K562 (cell line): ENCODE results near the gene ANGPTL7. TPM values are rescaled to one million over a fixed set of nuclear protein-coding genes. Genes with fewer than 3 reads are reported as not detected.

Experiments
- CREBBP ChIP-seq: IDR thresholded peaks from one replicate; pipeline ENCODE4 v1.6.1; 2012; ENCODE audit warnings: low read depth, mild to moderate bottlenecking, control low read depth, inconsistent platforms, low read length
- FOSL1 ChIP-seq: fragments of 200-800 bp; sonication (Bioruptor generic); conservative IDR thresholded peaks from 2 replicates; pipeline ENCODE4 v1.6.1; 2016; ENCODE audit warnings: missing genetic modification characterization, missing compliant biosample characterization
- GTF2A2 ChIP-seq: IDR thresholded peaks from 2 replicates; pipeline ENCODE4 v1.6.1; 2016; ENCODE audit warnings: mild to moderate bottlenecking, missing genetic modification characterization, missing compliant biosample characterization
- MCM2 ChIP-seq: fragments of 450-650 bp; IDR thresholded peaks from 2 replicates; pipeline ENCODE4 v1.6.1; 2017; ENCODE audit warnings: low read depth, mild to moderate bottlenecking
- SOX6 ChIP-seq: fragments of 450-650 bp; IDR thresholded peaks from 2 replicates; pipeline ENCODE4 v1.6.1; 2014; ENCODE audit warnings: mild to moderate bottlenecking
- SPI1 ChIP-seq: IDR thresholded peaks from 2 replicates; pipeline ENCODE4 v1.6.1; 2011; ENCODE audit warnings: low read depth, low read length, control low read depth, borderline replicate concordance
- TSC22D4 ChIP-seq: fragments of 450-650 bp; IDR thresholded peaks from 2 replicates; pipeline ENCODE4 v1.6.1; 2016; ENCODE audit warnings: missing genetic modification characterization, missing biosample characterization, control low read depth
- ZSCAN29 ChIP-seq: fragments of 450-650 bp; IDR thresholded peaks from 2 replicates; pipeline ENCODE4 v1.6.1; 2017
- polyA plus RNA-seq, 8 experiments: library from polyadenylated mRNA; depleted of rRNA in 4 of 8; stranded (reverse) in 5 of 8; unstranded in 3 of 8; fragments of >200 nt; fragmentation: Nextera tagmentation in 2 of 8; fragmentation: Illumina TruSeq in 1 of 8; extraction: Ambion mirVana in 2 of 8; extraction: Trizol in 1 of 8; gene quantifications; 2 replicates each; pipeline versions ENCODE4 v1.2.1 to v1.2.3, GENCODE V29; 2011 to 2014; ENCODE audit warnings: inconsistent platforms in 1 of 8, missing spikeins in 1 of 8
- total RNA-seq, 7 experiments: library from RNA; depleted of rRNA in 6 of 7; stranded (reverse); fragments of >200 nt in 6 of 7; fragmentation: Illumina TruSeq in 2 of 7; extraction: Trizol in 2 of 7; gene quantifications; 2 replicates each; pipeline versions ENCODE4 v1.2.1 to v1.2.3, GENCODE V29; 2011 to 2021; ENCODE audit warnings: low replicate concordance in 1 of 7
- TF ChIP-seq, protein P1 (sequence below): sonication (generic); formaldehyde crosslinking; IDR thresholded peaks from 2 replicates; pipeline ENCODE4 v1.8.0; 2022; ENCODE audit warnings: missing genetic modification reagents, mild to moderate bottlenecking, borderline replicate concordance
- TF ChIP-seq, protein P2 (sequence below): fragments of 450-650 bp; IDR thresholded peaks from 2 replicates; pipeline ENCODE4 v1.6.1; 2016; ENCODE audit warnings: missing biosample characterization, missing genetic modification characterization

The ANGPTL7 gene
- total and polyA plus RNA-seq, 9 of the 15 experiments (the other 6 are each of a cell fraction or from before 2014, with no cell fraction given), result not detected

DNA sequence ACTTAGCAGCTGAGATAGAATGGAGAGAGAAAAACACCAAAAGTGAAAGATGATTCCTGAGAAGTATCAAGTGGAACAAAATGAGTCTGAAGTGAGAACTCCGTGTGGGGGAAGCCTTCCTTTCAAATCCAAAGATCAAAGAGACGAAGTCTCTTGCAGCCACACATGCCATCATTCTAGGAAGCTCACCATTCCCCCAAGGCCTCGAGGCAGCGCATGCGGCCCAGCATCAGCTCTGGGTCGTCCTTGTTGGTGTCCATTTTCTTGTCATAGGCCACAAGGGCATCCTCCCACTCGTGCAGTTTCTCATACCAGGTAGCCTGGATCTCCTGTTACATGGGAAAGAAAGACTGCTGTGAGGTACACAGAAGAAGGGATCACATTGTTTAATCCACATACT, 32.2 kb upstream of the ANGPTL7 start (continued):
- TF ChIP-seq GTF2A2 (tag) (no peak), CREBBP (no peak), MCM2 (no peak), ZSCAN29 (no peak), FOSL1 (tag) (no peak), SPI1 (no peak), SOX6 (no peak), TSC22D4 (tag) (no peak)
- TF ChIP-seq, protein P1, sequence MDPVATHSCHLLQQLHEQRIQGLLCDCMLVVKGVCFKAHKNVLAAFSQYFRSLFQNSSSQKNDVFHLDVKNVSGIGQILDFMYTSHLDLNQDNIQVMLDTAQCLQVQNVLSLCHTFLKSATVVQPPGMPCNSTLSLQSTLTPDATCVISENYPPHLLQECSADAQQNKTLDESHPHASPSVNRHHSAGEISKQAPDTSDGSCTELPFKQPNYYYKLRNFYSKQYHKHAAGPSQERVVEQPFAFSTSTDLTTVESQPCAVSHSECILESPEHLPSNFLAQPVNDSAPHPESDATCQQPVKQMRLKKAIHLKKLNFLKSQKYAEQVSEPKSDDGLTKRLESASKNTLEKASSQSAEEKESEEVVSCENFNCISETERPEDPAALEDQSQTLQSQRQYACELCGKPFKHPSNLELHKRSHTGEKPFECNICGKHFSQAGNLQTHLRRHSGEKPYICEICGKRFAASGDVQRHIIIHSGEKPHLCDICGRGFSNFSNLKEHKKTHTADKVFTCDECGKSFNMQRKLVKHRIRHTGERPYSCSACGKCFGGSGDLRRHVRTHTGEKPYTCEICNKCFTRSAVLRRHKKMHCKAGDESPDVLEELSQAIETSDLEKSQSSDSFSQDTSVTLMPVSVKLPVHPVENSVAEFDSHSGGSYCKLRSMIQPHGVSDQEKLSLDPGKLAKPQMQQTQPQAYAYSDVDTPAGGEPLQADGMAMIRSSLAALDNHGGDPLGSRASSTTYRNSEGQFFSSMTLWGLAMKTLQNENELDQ, result no peak
- TF ChIP-seq, protein P2, sequence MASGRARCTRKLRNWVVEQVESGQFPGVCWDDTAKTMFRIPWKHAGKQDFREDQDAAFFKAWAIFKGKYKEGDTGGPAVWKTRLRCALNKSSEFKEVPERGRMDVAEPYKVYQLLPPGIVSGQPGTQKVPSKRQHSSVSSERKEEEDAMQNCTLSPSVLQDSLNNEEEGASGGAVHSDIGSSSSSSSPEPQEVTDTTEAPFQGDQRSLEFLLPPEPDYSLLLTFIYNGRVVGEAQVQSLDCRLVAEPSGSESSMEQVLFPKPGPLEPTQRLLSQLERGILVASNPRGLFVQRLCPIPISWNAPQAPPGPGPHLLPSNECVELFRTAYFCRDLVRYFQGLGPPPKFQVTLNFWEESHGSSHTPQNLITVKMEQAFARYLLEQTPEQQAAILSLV (tag), result no peak
